HepG2 (cell line): ENCODE data around the gene RPGR. TPM values are rescaled to one million over a fixed set of nuclear protein-coding genes. Genes with fewer than 3 reads are reported as not detected.

Source experiments
- ATAC-seq: fragments of 200-7000 bp; cut with Tn5 transposase; 3 replicates; pipeline ENCODE4 v1.9.1; 2020; ENCODE audit warnings: mild to moderate bottlenecking, moderate library complexity
- BruUV-seq: library from RNA; stranded (reverse); fragments of 400-500 nt; replicated peaks from 2 replicates; lab custom pipeline; 2021; lab: Mats Ljungman, UMichigan
- CTCF ChIA-PET: fragments of 300-600 bp; formaldehyde crosslinking; extraction: SDS; loops from one replicate; lab custom pipeline; 2021; ENCODE audit warnings: low total read pairs, inconsistent platforms, low intra/inter-chr PET ratio; lab: Yijun Ruan, JAX
- POLR2A ChIA-PET: fragments of 350-600 bp; sonication (Branson Sonifier 250); formaldehyde crosslinking; loops from one replicate; lab custom pipeline; 2020; ENCODE audit warnings: antibody characterized with exemption, inconsistent platforms; lab: Yijun Ruan, JAX
- DNase-seq: peaks from one replicate; pipeline ENCODE4 v3.0.0-alpha.2; 2015; ENCODE audit warnings: low spot score
- FAIRE-seq: peaks from 3 replicates; lab custom pipeline; 2011; peaks lifted over from hg19 to GRCh38; lab: Jason Lieb, UNC
- H2AFZ ChIP-seq: one replicate; pipeline ENCODE4 v1.6.1; 2011; ENCODE audit warnings: low read length, inconsistent platforms
- H3K27ac ChIP-seq: fragments of 300-600 bp; 3 replicates; pipeline ENCODE4 v1.8.0; 2011; ENCODE audit warnings: mixed run types, mild to moderate bottlenecking, mixed read lengths, low read length, inconsistent platforms; ENCODE audit not compliant: insufficient read depth; ENCODE audit errors: extremely low read length
- H3K27me3 ChIP-seq, 2 experiments: fragments of 200-600 bp in 1 of 2; 2 replicates in 1 of 2; 3 replicates in 1 of 2; pipeline versions ENCODE4 v1.6.0 to v1.8.0; 2011; ENCODE audit warnings: low read length in 2 of 2, mild to moderate bottlenecking in 2 of 2, moderate library complexity in 2 of 2, inconsistent platforms in 1 of 2; ENCODE audit not compliant: insufficient read depth in 2 of 2, control insufficient read depth in 1 of 2
- H3K36me3 ChIP-seq, 2 experiments: fragments of 200-600 bp in 1 of 2; replicated peaks in 1 of 2; 2 replicates in 1 of 2; 3 replicates in 1 of 2; pipeline versions ENCODE4 v1.5.1 to v1.8.0; 2011; ENCODE audit warnings: low read length in 2 of 2, inconsistent platforms in 1 of 2; ENCODE audit not compliant: insufficient read depth in 2 of 2, control insufficient read depth in 1 of 2
- H3K4me1 ChIP-seq: 2 replicates; pipeline ENCODE4 v1.5.1; 2012; ENCODE audit warnings: low read length, inconsistent platforms; ENCODE audit not compliant: insufficient read depth
- H3K4me2 ChIP-seq: 2 replicates; pipeline ENCODE4 v1.6.0; 2011; ENCODE audit warnings: low read depth, low read length, inconsistent platforms
- H3K4me3 ChIP-seq, 3 experiments: fragments of 200-600 bp in 1 of 3; sonication (generic), shearing (Covaris generic) in 1 of 3; replicated peaks in 1 of 3; 2 replicates each; pipeline ENCODE4 v1.5.1; 2011 to 2016; ENCODE audit warnings: low read length in 3 of 3, inconsistent platforms in 2 of 3, low read depth in 2 of 3, mild to moderate bottlenecking in 2 of 3, control low read depth in 1 of 3, mixed read lengths in 1 of 3; ENCODE audit not compliant: insufficient read depth in 1 of 3
- H3K79me2 ChIP-seq: one replicate; pipeline ENCODE4 v1.6.1; 2011; ENCODE audit warnings: low read length, inconsistent platforms; ENCODE audit not compliant: insufficient read depth
- H3K9ac ChIP-seq: 2 replicates; pipeline ENCODE4 v1.6.0; 2011; ENCODE audit warnings: mild to moderate bottlenecking, low read depth, low read length, inconsistent platforms; ENCODE audit not compliant: insufficient read depth
- H3K9me3 ChIP-seq: 2 replicates; pipeline ENCODE4 v1.5.1; 2012; ENCODE audit warnings: mild to moderate bottlenecking, low read length
- H4K20me1 ChIP-seq: 2 replicates; pipeline ENCODE4 v1.6.0; 2011; ENCODE audit warnings: inconsistent platforms, mild to moderate bottlenecking, low read length, moderate library complexity; ENCODE audit not compliant: insufficient read depth
- GMEB1 ChIP-seq: sonication (generic); formaldehyde crosslinking; IDR thresholded peaks from 2 replicates; pipeline ENCODE4 v1.5.1; 2020; ENCODE audit warnings: missing genetic modification reagents, mild to moderate bottlenecking, borderline replicate concordance
- MZF1 ChIP-seq: sonication (generic); formaldehyde crosslinking; IDR thresholded peaks from 2 replicates; pipeline ENCODE4 v1.8.1; 2023; ENCODE audit warnings: mild to moderate bottlenecking, missing genetic modification reagents, borderline replicate concordance
- POLR2AphosphoS2 ChIP-seq: IDR thresholded peaks from 2 replicates; pipeline ENCODE4 v1.6.1; 2011; ENCODE audit warnings: low read depth, low read length, improper control_type of control experiment
- RORA ChIP-seq: sonication (generic); formaldehyde crosslinking; IDR thresholded peaks from 2 replicates; pipeline ENCODE4 v1.5.0; 2020; ENCODE audit warnings: mild to moderate bottlenecking, missing genetic modification reagents, moderate library complexity
- TMF1 ChIP-seq: sonication (generic); formaldehyde crosslinking; IDR thresholded peaks from 2 replicates; pipeline ENCODE4 v1.8.1; 2022; ENCODE audit warnings: low read depth, missing genetic modification reagents
- ZNF34 ChIP-seq: sonication (generic); formaldehyde crosslinking; IDR thresholded peaks from 2 replicates; pipeline ENCODE4 v1.4.0; 2020; ENCODE audit warnings: mild to moderate bottlenecking, missing genetic modification reagents, borderline replicate concordance
- ZNF446 ChIP-seq: sonication (generic); formaldehyde crosslinking; IDR thresholded peaks from 2 replicates; pipeline ENCODE4 v1.5.0; 2020; ENCODE audit warnings: mild to moderate bottlenecking, missing genetic modification reagents
- ZNF839 ChIP-seq: sonication (generic); formaldehyde crosslinking; IDR thresholded peaks from 2 replicates; pipeline ENCODE4 v1.4.0; 2020; ENCODE audit warnings: missing genetic modification reagents, mild to moderate bottlenecking, borderline replicate concordance
- WGBS: methylation state at CpG from one replicate; pipeline ENCODE4 v1.1.6; 2017; ENCODE audit warnings: low lambda C conversion rate; 5-methylcytosine and 5-hydroxymethylcytosine counted together
- in situ Hi-C: cut with HindIII; loops from 2 replicates; pipeline ENCODE4 v1.10.0; 2017; ENCODE audit warnings: low pct_unique_long_range_greater_than_20kb; ENCODE audit not compliant: extremely low pct_ligation_motif_present
- intact Hi-C: fragments of 100-400 bp; cut with micrococcal nuclease; formaldehyde crosslinking; loops from one replicate; pipeline ENCODE4 v1.10.0; 2022; ENCODE audit not compliant: unreplicated experiment
- polyA plus RNA-seq, 8 experiments: library from polyadenylated mRNA; depleted of rRNA in 3 of 8; stranded (reverse) in 7 of 8; unstranded in 1 of 8; fragments of >200 nt; fragmentation: Illumina TruSeq in 4 of 8; extraction: Trizol in 4 of 8; gene quantifications; 2 replicates each; pipeline versions ENCODE4 v1.2.1 to v1.2.3, GENCODE V29; 2011 to 2016; ENCODE audit warnings: low read depth in 4 of 8, missing spikeins in 1 of 8, mixed read lengths in 1 of 8; ENCODE audit not compliant: insufficient read depth in 1 of 8
- total RNA-seq, 5 experiments: library from RNA; depleted of rRNA; stranded (reverse); fragments of >200 nt; fragmentation: Illumina TruSeq; extraction: Trizol; gene quantifications; 2 replicates each; pipeline ENCODE4 v1.2.3, GENCODE V29; 2016; ENCODE audit warnings: low read depth in 1 of 5
- TF ChIP-seq, protein P1 (sequence below): sonication (generic); formaldehyde crosslinking; IDR thresholded peaks from 2 replicates; pipeline ENCODE4 v1.8.1; 2023; ENCODE audit warnings: mild to moderate bottlenecking, missing genetic modification reagents
- TF ChIP-seq, protein P2 (sequence below): sonication (generic); formaldehyde crosslinking; IDR thresholded peaks from 2 replicates; pipeline ENCODE4 v1.8.1; 2022; ENCODE audit warnings: mild to moderate bottlenecking, missing genetic modification reagents
- TF ChIP-seq, protein P3 (sequence below): sonication (generic); formaldehyde crosslinking; IDR thresholded peaks from 2 replicates; pipeline ENCODE4 v1.8.0; 2022; ENCODE audit warnings: mild to moderate bottlenecking, missing genetic modification reagents; ENCODE audit not compliant: insufficient replicate concordance

RPGR gene
- total and polyA plus RNA-seq, 2 of the 13 experiments (the other 11 are each of a cell fraction or from before 2014, with no cell fraction given) = 2.1 to 12.1 TPM

DNA sequence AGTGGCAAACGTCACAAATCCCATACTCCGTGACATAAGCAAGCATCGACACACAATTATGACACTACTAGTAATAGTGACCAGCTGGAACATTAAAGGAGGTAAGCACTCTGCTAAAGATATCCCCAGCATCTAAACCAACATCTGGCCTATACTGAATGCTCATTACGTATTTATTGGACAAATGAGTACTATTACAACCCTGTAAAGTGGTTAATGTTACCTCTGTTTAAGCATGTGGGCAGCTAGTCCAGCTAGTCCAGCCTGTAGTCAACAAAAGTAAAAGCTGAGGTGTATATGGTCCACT, 419 bp upstream of the RPGR start:
- Histone ChIP-seq H3K36me3 (no peaks in the 10 kb centered on the region), H3K4me2 (peak overlapping the region; percentile 75), H2AFZ (peak overlapping the region; percentile 79), H3K4me1 (peaks cover 37% of the 10 kb centered on the region), H3K9ac (no peak overlapping the region; the same call in 1 of the 2 replicates), H3K4me3 (peak overlapping the region; percentile 26 to 72 (median 35)), H4K20me1 (no peaks in the 10 kb centered on the region), H3K9me3 (no peaks in the 10 kb centered on the region), H3K27ac (no peak overlapping the region), H3K79me2 (peaks cover 9% of the 10 kb centered on the region), H3K27me3 (no peaks in the 10 kb centered on the region)
- no peak; the same call in 2 of the 3 replicates for ATAC-seq
- ChIA-PET CTCF (interaction anchor here (1.3 to 1.6 kb wide), 2 partner anchors 24 to 67 kb away, joined by 5 to 6 read pairs; no protein-coding TSS in a partner anchor), POLR2A (interaction anchor here (1.6 kb wide), 1 partner anchor 15 kb away, joined by 19 read pairs; no protein-coding TSS in a partner anchor)
- WGBS = 29% methylated on average over 1 of the region's 4 CpGs
- TF ChIP-seq, protein P1, sequence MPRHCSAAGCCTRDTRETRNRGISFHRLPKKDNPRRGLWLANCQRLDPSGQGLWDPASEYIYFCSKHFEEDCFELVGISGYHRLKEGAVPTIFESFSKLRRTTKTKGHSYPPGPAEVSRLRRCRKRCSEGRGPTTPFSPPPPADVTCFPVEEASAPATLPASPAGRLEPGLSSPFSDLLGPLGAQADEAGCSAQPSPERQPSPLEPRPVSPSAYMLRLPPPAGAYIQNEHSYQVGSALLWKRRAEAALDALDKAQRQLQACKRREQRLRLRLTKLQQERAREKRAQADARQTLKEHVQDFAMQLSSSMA (CRISPR knock-in tag) = 0 out of 2 replicates have a peak, but pooled peaks have one; percentile 63
- TF ChIP-seq MZF1 (CRISPR knock-in tag) = no peak
- in situ Hi-C loops (no loop called here), intact Hi-C loops (loop anchor here (1.0 to 2.0 kb wide), 3 partner anchors 16 to 135 kb away; no protein-coding TSS in a partner anchor)
- FAIRE-seq = no peak
- DNase-seq = no peak
- BruUV-seq = no TSS peak

GRCh38 chrX:38326086-38326485, 1.2 kb downstream of the RPGR start:
- Histone ChIP-seq H3K79me2 (peaks cover 9% of the 10 kb centered on the region), H2AFZ (no peak overlapping the region), H3K4me2 (peak overlapping the region; percentile 68), H3K4me1 (peaks cover 51% of the 10 kb centered on the region), H3K36me3 (no peaks in the 10 kb centered on the region), H3K9ac (peak overlapping the region; percentile 81), H3K4me3 (peak overlapping the region; percentile 72 to 85 (median 83)), H3K9me3 (no peaks in the 10 kb centered on the region), H4K20me1 (no peaks in the 10 kb centered on the region), H3K27ac (peak overlapping the region; percentile 90), H3K27me3 (no peaks in the 10 kb centered on the region)
- DNase-seq (no peak), FAIRE-seq (no peak), ATAC-seq (no peak)
- 0% methylated on average over 3 of the region's 3 CpGs for WGBS
- ChIA-PET POLR2A (interaction anchor here (1.6 kb wide), 1 partner anchor 17 kb away, joined by 19 read pairs; no protein-coding TSS in a partner anchor), CTCF (no interaction called here)
- in situ Hi-C loops (no loop called here), intact Hi-C loops (loop anchor here (2.0 kb wide), 1 partner anchor 133 kb away; no protein-coding TSS in a partner anchor)
- no TSS peak for BruUV-seq
- TF ChIP-seq, protein P2, sequence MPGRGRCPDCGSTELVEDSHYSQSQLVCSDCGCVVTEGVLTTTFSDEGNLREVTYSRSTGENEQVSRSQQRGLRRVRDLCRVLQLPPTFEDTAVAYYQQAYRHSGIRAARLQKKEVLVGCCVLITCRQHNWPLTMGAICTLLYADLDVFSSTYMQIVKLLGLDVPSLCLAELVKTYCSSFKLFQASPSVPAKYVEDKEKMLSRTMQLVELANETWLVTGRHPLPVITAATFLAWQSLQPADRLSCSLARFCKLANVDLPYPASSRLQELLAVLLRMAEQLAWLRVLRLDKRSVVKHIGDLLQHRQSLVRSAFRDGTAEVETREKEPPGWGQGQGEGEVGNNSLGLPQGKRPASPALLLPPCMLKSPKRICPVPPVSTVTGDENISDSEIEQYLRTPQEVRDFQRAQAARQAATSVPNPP = no peak
- no peak for TF ChIP-seq GMEB1 (CRISPR knock-in tag)
- no peak for TF ChIP-seq ZNF34 (CRISPR knock-in tag)
- no peak for TF ChIP-seq POLR2AphosphoS2
- TF ChIP-seq ZNF446 = no peak
- TF ChIP-seq RORA (CRISPR knock-in tag) = no peak
- TF ChIP-seq, protein P3, sequence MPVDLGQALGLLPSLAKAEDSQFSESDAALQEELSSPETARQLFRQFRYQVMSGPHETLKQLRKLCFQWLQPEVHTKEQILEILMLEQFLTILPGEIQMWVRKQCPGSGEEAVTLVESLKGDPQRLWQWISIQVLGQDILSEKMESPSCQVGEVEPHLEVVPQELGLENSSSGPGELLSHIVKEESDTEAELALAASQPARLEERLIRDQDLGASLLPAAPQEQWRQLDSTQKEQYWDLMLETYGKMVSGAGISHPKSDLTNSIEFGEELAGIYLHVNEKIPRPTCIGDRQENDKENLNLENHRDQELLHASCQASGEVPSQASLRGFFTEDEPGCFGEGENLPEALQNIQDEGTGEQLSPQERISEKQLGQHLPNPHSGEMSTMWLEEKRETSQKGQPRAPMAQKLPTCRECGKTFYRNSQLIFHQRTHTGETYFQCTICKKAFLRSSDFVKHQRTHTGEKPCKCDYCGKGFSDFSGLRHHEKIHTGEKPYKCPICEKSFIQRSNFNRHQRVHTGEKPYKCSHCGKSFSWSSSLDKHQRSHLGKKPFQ (CRISPR knock-in tag) = no peak
- TF ChIP-seq ZNF839 (CRISPR knock-in tag) = no peak
- TF ChIP-seq TMF1 (CRISPR knock-in tag) = no peak
